Measurements from ENCODE around the gene CLECL1. TPM values are rescaled to one million over a fixed set of nuclear protein-coding genes. Genes with fewer than 3 reads are reported as not detected.

Gene CLECL1
- total RNA-seq, result not detected in 2 replicates

GRCh38 chr12:9732921-9733461 lies at the start of gene CLECL1:
Gene CLECL1, minus strand, starts transcription at chr12:9733097.

GRCh38 chr12:9760699-9761418 lies 28.0 kb upstream of the CLECL1 start, which contains the start of gene CD69:
Gene CD69, minus strand, starts transcription at chr12:9760901. Its CDS starts 81 bp downstream, at chr12:9760820.

Other genes starting within 250 kb of the CLECL1 start
- gene KLRB1, start 125.2 kb downstream of the CLECL1 start, total RNA-seq, result not detected in 2 replicates
- gene CLEC2D, start 63.4 kb downstream of the CLECL1 start, total RNA-seq, result 1.7 and 2.7 TPM in 2 replicates
- gene CD69, start 27.8 kb upstream of the CLECL1 start, total RNA-seq, result not detected in 2 replicates
- gene KLRF1, start 94.4 kb upstream of the CLECL1 start, total RNA-seq, result 3.0 TPM in 1 of 2 replicates, not detected in the other
- 4.0 and 11.4 TPM in 2 replicates for gene CLEC2B, start 136.3 kb upstream of the CLECL1 start, total RNA-seq
- gene KLRF2, start 148.4 kb upstream of the CLECL1 start, total RNA-seq, result not detected in 2 replicates
- not detected in 2 replicates for gene CLEC2A, start 199.3 kb upstream of the CLECL1 start, total RNA-seq
- not detected in 2 replicates for gene CLEC12A, start 238.3 kb upstream of the CLECL1 start, total RNA-seq